Bronchial epithelial cell (primary cell): ENCODE results near the gene ZNF775. TPM values are rescaled to one million over a fixed set of nuclear protein-coding genes. Genes with fewer than 3 reads are reported as not detected.

Experiments used
- DNase-seq: peaks from one replicate; pipeline ENCODE4 v3.0.0-alpha.2; 2010; ENCODE audit warnings: low read depth
- FAIRE-seq: peaks from 2 replicates; lab custom pipeline; 2011; peaks lifted over from hg19 to GRCh38; lab: Jason Lieb, UNC
- H3K27me3 ChIP-seq: 2 replicates; pipeline ENCODE4 v1.5.1; 2011; ENCODE audit warnings: low read length; ENCODE audit not compliant: control insufficient read depth, insufficient read depth
- H3K36me3 ChIP-seq: 2 replicates; pipeline ENCODE4 v1.5.1; 2011; ENCODE audit warnings: low read length; ENCODE audit not compliant: control insufficient read depth, insufficient read depth
- H3K4me3 ChIP-seq: 2 replicates; pipeline ENCODE4 v1.5.1; 2011; ENCODE audit warnings: mild to moderate bottlenecking, low read depth, low read length, control low read depth
- CTCF ChIP-seq: IDR thresholded peaks from 2 replicates; pipeline ENCODE4 v1.5.1; 2011; ENCODE audit warnings: mild to moderate bottlenecking, moderate library complexity, low read length, control low read depth, inconsistent platforms; ENCODE audit not compliant: insufficient read depth, severe bottlenecking
- total RNA-seq: library from RNA; depleted of rRNA; stranded (reverse); fragments of >200 nt; gene quantifications from 2 replicates; pipeline ENCODE4 v1.2.1, GENCODE V29; 2014

ZNF775 gene
- total RNA-seq, 1 donor from 2014 or later = 3.2 TPM

- FAIRE-seq = no peak
- no peaks in the 10 kb centered on the region for H3K36me3 ChIP-seq
- peaks cover 1% of the 10 kb centered on the region for H3K27me3 ChIP-seq
- DNase-seq = no peak
- H3K4me3 ChIP-seq = no peak overlapping the region
- no peak for TF ChIP-seq CTCF
These were observed 32.5 kb downstream of the ZNF775 start for GRCh38 chr7:150411606-150412005.

DNA sequence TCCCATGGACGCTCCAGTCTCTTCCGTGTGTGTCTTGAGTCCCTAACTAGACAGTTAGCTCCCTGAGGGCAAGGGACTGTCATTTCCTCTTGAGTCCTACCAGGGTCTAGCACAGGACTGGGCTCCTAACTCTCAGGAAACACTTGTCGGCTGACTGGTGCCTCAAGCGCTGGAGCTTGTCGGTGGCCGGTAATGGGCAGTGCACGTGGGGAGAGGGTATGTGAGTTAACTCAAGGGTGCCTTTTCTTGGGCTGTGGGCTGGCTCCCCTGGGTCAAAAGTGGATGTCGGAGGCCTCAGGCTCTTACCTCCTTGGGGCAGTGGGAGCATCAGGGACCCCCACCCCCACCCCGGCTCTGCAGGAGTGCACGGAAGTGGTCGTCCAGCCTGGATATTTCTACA, 32.9 kb downstream of the ZNF775 start:
- no peak overlapping the region for H3K4me3 ChIP-seq
- no peak for FAIRE-seq
- no peak for DNase-seq
- TF ChIP-seq CTCF = no peak
- H3K36me3 ChIP-seq = no peaks in the 10 kb centered on the region
- H3K27me3 ChIP-seq = peaks cover 1% of the 10 kb centered on the region

DNA sequence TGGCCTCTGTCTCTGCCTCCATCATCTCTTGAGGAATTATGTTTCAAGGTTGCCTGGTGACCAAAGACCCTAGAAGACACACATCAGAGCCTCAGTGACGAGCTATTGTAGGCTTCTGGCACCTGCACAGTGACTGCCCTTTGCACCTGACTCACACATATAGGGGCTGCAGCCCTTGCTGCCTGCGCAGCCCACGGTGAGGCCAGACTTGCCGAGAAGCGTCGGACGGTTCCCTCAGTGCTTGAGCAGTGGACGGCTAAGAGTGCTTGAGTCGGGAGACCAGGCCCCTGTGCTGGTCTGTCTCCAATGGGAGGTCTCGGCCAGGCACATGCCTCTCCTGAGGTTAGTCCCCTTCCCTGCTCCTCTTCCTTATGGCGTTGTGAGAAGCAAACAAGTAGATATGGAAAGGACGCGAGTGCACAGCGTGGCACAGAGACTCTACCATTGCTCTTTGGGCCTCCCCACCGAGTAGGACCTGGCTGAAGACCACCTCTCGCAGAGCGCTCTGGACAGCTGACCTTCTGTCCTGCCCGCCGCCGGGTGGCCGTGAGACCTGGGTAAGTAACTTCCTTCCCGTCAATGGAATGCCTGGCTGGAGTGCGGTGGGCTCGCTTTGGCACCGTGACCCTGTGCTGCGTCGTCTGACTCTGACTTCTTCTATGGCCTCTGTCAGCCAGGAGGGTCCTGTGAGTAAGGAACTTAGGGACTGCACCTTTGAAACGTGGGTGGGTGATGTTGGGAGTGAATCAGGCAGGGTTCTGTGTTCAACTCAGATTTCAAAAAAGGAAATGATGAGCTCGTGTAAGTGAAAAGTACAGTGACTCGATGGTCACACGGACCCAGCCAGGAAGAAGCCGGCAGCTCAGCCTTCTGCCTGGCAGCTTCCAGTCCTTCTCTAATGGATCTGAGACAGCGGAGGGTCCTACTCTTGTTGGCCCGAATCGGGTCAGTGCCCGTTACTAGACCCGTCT, 33.7 kb downstream of the ZNF775 start:
- H3K36me3 ChIP-seq = no peaks in the 10 kb centered on the region
- H3K4me3 ChIP-seq = no peak overlapping the region
- H3K27me3 ChIP-seq = peaks cover 1% of the 10 kb centered on the region
- no peak for FAIRE-seq
- no peak for TF ChIP-seq CTCF
- no peak for DNase-seq

DNA sequence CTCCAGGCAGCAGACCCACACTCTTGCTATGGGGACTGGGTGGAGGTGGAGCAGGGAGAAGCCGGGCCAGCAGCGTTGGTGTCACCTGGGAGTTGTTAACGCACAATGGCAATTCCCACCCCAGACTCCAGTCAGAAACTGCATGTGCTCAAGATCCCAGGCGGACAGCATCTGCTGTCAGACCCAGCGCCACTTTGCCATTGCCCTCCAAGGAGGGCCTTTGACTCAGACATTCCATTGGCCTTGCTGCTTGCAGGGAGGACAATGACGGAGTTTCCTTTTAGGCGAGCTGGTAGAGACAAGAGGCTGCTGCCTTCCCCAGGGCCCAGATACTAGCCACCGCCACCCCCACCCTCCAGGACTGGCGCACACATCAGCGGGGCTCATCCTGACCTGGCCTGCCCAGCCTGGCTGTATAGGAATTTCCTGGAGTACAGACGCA, 34.5 kb downstream of the ZNF775 start:
- FAIRE-seq (no peak), DNase-seq (no peak)
- H3K36me3 ChIP-seq = no peaks in the 10 kb centered on the region
- H3K27me3 ChIP-seq = peaks cover 1% of the 10 kb centered on the region
- no peak for TF ChIP-seq CTCF
- H3K4me3 ChIP-seq = no peak overlapping the region

- DNase-seq = no peak
- peaks cover 1% of the 10 kb centered on the region for H3K27me3 ChIP-seq
- H3K36me3 ChIP-seq = no peaks in the 10 kb centered on the region
- no peak overlapping the region for H3K4me3 ChIP-seq
- no peak for TF ChIP-seq CTCF
- no peak for FAIRE-seq
These were observed 36.3 kb downstream of the ZNF775 start for GRCh38 chr7:150415161-150416153.
